Uterus (tissue), 2 donors: ENCODE data around the gene CALM1.

Experiments used
- POLR2A ChIP-seq, 2 donors: fragments of 450-650 bp; IDR thresholded peaks; one replicate each; pipeline ENCODE4 v1.6.1; 2016; ENCODE audit warnings: antibody characterized with exemption in 2 of 2, mild to moderate bottlenecking in 1 of 2, moderate library complexity in 1 of 2
- TF ChIP-seq, protein P1 (sequence below), 4 experiments: fragments of 200-600 bp in 2 of 4; fragments of 450-650 bp in 2 of 4; sonication (generic) in 2 of 4; IDR thresholded peaks; one replicate each; pipeline ENCODE4 v1.5.1; 2016 to 2019; ENCODE audit warnings: antibody characterized with exemption in 4 of 4, mild to moderate bottlenecking in 2 of 4, moderate library complexity in 1 of 4

DNA sequence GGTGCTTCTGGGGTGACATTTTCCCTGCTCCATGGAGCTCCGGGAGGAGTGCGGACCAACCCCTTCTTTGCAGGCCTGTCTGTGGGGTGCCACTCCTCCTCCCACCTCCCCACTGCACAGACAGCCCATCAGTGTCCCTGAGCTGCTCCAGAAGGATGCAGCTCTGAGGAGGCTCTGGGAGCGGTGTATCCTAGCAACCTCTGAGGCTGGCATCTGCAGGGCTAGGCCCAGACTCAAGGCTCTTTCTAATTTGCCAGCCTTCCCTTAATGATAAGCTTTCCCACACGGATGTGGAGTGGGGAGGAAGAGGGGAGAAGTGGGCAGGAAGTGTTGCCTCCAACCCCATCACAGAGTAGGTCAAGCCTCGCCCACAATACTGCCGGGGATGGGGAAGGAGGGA, 59.7 kb downstream of the CALM1 start:
- TF ChIP-seq POLR2A (IDR thresholded peaks at IDR 0.05): no peak
- TF ChIP-seq, protein P1, sequence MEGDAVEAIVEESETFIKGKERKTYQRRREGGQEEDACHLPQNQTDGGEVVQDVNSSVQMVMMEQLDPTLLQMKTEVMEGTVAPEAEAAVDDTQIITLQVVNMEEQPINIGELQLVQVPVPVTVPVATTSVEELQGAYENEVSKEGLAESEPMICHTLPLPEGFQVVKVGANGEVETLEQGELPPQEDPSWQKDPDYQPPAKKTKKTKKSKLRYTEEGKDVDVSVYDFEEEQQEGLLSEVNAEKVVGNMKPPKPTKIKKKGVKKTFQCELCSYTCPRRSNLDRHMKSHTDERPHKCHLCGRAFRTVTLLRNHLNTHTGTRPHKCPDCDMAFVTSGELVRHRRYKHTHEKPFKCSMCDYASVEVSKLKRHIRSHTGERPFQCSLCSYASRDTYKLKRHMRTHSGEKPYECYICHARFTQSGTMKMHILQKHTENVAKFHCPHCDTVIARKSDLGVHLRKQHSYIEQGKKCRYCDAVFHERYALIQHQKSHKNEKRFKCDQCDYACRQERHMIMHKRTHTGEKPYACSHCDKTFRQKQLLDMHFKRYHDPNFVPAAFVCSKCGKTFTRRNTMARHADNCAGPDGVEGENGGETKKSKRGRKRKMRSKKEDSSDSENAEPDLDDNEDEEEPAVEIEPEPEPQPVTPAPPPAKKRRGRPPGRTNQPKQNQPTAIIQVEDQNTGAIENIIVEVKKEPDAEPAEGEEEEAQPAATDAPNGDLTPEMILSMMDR (IDR thresholded peaks at IDR 0.05): no peak
